ENCODE results near the gene ETHE1.
"Not testable (repeated sequence)": the region's sequence is repeated elsewhere in the genome, so short reads cannot be mapped to it uniquely, and the experiment has no call there.

DNA sequence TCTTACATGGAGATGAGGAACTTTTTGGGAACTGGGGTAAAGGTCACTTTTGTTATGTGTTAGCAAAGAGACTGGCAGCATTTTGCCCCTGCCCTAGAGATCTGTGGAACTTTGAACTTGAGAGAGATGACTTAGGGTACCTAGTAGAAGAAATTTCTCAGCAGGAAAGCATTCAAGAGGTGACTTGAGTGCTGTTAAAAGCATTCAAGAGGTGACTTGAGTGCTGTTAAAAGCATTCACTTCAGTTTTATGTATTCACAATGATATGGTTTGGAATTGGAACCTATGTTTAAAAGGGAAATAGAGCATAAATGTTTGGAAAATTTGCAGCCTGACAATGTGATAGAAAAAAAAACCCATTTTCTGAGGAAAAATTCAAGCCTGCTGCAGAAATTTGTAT, 14.6 kb downstream of the ETHE1 start:
- TF ChIP-seq, protein P1, sequence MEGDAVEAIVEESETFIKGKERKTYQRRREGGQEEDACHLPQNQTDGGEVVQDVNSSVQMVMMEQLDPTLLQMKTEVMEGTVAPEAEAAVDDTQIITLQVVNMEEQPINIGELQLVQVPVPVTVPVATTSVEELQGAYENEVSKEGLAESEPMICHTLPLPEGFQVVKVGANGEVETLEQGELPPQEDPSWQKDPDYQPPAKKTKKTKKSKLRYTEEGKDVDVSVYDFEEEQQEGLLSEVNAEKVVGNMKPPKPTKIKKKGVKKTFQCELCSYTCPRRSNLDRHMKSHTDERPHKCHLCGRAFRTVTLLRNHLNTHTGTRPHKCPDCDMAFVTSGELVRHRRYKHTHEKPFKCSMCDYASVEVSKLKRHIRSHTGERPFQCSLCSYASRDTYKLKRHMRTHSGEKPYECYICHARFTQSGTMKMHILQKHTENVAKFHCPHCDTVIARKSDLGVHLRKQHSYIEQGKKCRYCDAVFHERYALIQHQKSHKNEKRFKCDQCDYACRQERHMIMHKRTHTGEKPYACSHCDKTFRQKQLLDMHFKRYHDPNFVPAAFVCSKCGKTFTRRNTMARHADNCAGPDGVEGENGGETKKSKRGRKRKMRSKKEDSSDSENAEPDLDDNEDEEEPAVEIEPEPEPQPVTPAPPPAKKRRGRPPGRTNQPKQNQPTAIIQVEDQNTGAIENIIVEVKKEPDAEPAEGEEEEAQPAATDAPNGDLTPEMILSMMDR (IDR thresholded peaks at IDR 0.05) = not testable (repeated sequence)
- TF ChIP-seq EP300, POLR2A (IDR thresholded peaks at IDR 0.05): not testable (repeated sequence)
